Skeletal muscle tissue (tissue), 4 donors: ENCODE measurements around the gene RPIA. TPM values are rescaled to one million over a fixed set of nuclear protein-coding genes. Genes with fewer than 3 reads are reported as not detected.

Experiments
- H3K27ac ChIP-seq: one replicate; pipeline ENCODE4 v1.7.0; 2013; ENCODE audit warnings: mild to moderate bottlenecking, low read depth, low read length, inconsistent platforms
- H3K27me3 ChIP-seq, 3 donors: one replicate each; pipeline ENCODE4 v1.7.0; 2013; ENCODE audit warnings: low read length in 3 of 3; ENCODE audit not compliant: control insufficient read depth in 3 of 3, insufficient read depth in 3 of 3
- H3K36me3 ChIP-seq, 3 donors: one replicate each; pipeline ENCODE4 v1.7.0; 2013; ENCODE audit warnings: low read length in 3 of 3; ENCODE audit not compliant: control insufficient read depth in 3 of 3, insufficient read depth in 3 of 3
- H3K4me1 ChIP-seq, 3 donors: one replicate each; pipeline ENCODE4 v1.7.0; 2013; ENCODE audit warnings: low read length in 3 of 3, mild to moderate bottlenecking in 3 of 3; ENCODE audit not compliant: control insufficient read depth in 3 of 3, insufficient read depth in 3 of 3
- H3K4me3 ChIP-seq, 3 donors: one replicate each; pipeline ENCODE4 v1.7.0; 2013; ENCODE audit warnings: low read length in 3 of 3
- H3K9ac ChIP-seq, 3 donors: one replicate each; pipeline ENCODE4 v1.7.0; 2013; ENCODE audit warnings: low read length in 3 of 3, mild to moderate bottlenecking in 3 of 3, moderate library complexity in 2 of 3, low read depth in 1 of 3
- H3K9me3 ChIP-seq, 3 donors: one replicate each; pipeline ENCODE4 v1.7.0; 2013; ENCODE audit warnings: low read length in 3 of 3; ENCODE audit not compliant: control insufficient read depth in 3 of 3
- total RNA-seq: library from RNA; depleted of rRNA; stranded (reverse); fragments of >200 nt; gene quantifications from one replicate; pipeline ENCODE4 v1.2.3, GENCODE V29; 2014
- donor health status: Osteomylitis.

RPIA gene
- total RNA-seq, 1 donor from 2014 or later: 11.0 TPM

DNA sequence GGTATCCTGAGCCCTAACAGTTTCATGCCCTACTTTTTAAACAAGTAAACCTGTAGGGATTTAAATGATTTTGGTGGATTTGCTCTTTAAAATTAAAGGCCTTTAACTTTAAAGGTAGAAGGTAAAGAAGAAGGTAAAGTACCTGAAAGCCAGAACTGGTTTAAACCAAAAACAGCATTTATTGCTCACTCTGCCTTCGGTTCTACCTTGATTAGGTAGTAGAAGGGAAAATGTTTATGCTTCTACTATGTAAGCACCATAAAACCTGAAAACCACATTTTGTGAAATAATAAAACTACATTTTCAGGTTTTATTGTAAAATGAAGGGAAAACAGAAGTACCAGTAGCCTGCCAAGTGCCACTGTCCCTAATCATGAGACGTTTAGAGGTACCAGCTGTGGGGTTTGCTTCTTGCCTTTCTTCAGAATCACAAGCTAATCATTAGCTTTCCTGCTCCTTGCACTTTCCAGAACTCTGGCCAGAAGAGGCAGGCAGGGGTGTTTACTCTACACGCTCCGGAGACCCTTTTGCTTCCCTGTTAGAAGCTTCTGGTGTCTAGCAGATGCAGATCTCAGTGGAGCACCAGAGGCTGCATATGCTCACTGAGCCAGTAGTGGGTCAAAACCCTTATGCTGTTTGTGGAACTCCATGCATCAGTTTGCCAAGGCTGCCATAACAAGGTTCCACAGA is 33.3 kb downstream of the RPIA start:
- H3K27ac ChIP-seq: no peak overlapping the region
- H3K4me3 ChIP-seq: no peak overlapping the region
- no peak overlapping the region for H3K9ac ChIP-seq
- no peaks in the 10 kb centered on the region for H3K27me3 ChIP-seq
- peaks cover 1 to 10% (median 7%) of the 10 kb centered on the region in 3 donors for H3K4me1 ChIP-seq
- H3K9me3 ChIP-seq: no peaks in the 10 kb centered on the region
- H3K36me3 ChIP-seq: no peaks in the 10 kb centered on the region

DNA sequence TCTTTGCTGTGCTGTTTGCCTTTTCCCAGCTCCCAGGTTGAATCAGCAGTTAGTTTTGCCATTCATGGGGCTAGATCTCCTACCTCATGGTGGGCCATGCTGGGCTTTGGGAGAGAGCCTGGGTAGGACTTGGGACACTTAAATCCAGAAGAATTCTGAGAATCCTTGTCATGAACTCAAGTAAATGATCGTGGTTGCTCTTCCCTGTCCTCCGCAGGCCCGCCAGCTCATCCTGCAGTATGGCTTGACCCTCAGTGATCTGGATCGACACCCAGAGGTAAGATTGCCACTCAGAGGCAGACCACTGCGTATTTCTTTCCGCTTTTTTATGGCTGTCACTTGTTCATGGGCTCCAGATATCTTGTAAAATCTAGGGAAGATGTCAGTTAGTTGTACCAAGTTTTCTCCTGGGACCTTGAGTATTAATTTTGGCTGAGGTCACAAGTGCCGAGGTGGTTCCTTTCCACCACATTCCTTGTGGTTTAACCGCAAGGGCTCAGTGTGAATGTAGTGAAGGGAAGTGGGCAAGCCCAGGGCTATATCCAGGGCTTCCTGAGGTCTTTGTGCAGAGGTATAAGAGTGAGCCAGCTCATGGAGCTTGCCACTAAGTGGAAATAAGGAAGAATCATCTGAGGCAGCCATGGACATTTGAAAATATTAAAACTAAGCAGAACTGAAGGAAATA is 37.7 kb downstream of the RPIA start:
- H3K27ac ChIP-seq: no peak overlapping the region

DNA sequence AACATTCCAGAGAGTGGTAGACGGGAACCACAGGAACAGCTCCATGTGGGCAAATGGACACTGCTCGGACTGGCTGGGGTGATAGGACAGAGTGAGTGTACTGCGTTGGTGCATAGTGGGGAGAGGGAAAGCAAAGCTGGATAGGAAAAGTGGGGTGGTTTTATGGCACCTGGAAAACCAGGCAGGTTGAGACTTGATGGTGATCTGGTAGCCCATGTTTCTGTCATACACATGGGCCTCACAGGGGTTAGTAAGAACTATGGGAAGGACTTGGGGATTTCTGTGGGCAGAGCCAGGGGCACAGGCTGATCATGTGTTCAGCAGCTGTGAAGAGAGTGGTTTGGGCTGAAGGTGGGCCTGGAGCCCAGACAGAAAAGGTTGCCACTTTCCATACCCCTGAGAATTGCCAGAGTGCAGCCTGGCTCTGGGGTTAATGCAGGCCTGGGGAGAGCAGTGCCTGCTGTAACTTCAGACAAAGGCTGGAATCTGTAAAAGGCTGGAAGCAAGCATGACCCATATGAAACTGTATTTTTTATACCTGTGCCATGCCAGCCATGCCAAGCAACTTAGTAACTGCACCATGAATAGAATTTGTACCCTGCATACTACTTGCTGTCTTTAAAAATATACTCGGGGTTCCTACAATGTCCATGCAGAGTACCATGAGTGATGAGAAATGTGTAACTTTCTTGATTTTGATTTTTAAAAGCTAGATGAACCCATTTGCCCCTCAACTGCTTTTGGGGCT is 41.9 kb downstream of the RPIA start:
- Histone ChIP-seq H3K4me3 (peak overlapping the region in 1 of 3 donors; percentile 5), H3K4me1 (peaks cover 25 to 56% (median 50%) of the 10 kb centered on the region in 3 donors), H3K27ac (peak overlapping the region; percentile 69), H3K27me3 (no peaks in the 10 kb centered on the region), H3K9me3 (no peaks in the 10 kb centered on the region), H3K9ac (peak overlapping the region in 2 of 3 donors; percentile 14 to 33), H3K36me3 (peaks cover 0 to 13% (median 7%) of the 10 kb centered on the region in 3 donors)

More for the DNA sequence above, 37.7 kb downstream of the RPIA start:
- Histone ChIP-seq H3K4me3 (no peak overlapping the region), H3K4me1 (peaks cover 13 to 26% (median 22%) of the 10 kb centered on the region in 3 donors), H3K27me3 (no peaks in the 10 kb centered on the region), H3K36me3 (no peaks in the 10 kb centered on the region), H3K9me3 (no peaks in the 10 kb centered on the region), H3K9ac (no peak overlapping the region)

DNA sequence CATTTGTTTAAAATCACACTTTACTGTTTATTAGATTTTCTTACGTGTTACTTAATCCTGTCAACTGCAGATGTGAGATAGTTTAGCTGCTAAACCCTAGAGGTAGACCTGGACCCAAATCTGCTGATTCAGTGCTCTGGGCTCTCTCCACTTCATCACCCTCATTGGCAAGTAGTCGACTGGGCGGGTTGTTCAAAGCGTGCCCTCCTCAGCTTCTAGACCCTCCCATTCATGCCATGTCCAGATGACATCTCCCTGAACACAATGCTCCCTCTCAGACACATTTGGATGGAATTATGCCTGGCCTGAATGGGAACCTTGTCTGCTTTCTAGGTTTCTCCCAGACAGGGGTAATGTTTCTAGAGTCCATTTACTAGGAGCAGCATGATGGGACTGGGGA is 43.7 kb downstream of the RPIA start:
- Histone ChIP-seq H3K4me1 (peaks cover 25 to 49% (median 43%) of the 10 kb centered on the region in 3 donors), H3K9ac (no peak overlapping the region), H3K36me3 (peaks cover 0 to 16% (median 13%) of the 10 kb centered on the region in 3 donors), H3K27ac (peak overlapping the region; percentile 62), H3K9me3 (no peaks in the 10 kb centered on the region), H3K27me3 (no peaks in the 10 kb centered on the region), H3K4me3 (no peak overlapping the region)

DNA sequence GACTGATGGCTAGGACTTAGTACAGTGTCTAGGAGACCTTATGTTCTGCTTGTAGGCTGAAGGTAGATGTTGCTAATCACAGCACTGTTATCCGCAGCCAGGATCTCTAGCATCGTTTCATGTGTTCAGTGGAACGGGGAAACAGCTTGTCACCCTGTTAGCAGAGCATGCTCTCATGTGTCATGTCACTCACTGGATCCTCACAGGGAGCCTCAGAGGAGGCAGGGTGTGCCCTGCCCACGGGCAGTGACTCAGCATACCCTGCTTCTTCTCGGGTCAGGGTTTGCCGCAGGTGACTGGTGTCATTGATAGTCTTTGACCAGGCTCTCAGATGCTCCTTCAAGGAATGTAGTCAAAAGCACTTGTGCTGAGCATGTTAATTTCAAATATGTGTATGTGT is 44.4 kb downstream of the RPIA start:
- no peaks in the 10 kb centered on the region for H3K9me3 ChIP-seq
- peaks cover 25 to 54% (median 43%) of the 10 kb centered on the region in 3 donors for H3K4me1 ChIP-seq
- peaks cover 0 to 19% (median 13%) of the 10 kb centered on the region in 3 donors for H3K36me3 ChIP-seq
- H3K27me3 ChIP-seq: no peaks in the 10 kb centered on the region
- peak overlapping the region in 2 of 3 donors; percentile 2 to 29 for H3K9ac ChIP-seq
- H3K4me3 ChIP-seq: no peak overlapping the region
- peak overlapping the region; percentile 62 for H3K27ac ChIP-seq

DNA sequence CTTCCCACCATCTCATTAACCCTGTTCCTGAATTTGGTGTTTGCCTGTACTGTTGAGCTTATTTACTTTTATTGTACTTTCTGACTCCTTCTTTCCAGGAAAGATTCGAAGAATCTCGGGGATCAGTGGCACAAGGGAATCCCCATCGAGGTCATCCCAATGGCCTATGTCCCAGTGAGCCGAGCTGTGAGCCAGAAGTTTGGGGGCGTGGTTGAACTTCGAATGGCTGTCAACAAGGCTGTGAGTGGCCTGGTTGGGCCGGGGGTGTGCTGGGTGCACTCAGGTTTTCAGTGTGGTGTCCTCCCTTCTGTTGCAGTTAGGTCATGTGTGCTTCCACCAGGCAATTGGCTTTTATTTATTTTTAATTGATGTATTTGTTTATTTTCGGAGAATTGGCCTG is 45.0 kb downstream of the RPIA start:
- peak overlapping the region; percentile 62 for H3K27ac ChIP-seq

DNA sequence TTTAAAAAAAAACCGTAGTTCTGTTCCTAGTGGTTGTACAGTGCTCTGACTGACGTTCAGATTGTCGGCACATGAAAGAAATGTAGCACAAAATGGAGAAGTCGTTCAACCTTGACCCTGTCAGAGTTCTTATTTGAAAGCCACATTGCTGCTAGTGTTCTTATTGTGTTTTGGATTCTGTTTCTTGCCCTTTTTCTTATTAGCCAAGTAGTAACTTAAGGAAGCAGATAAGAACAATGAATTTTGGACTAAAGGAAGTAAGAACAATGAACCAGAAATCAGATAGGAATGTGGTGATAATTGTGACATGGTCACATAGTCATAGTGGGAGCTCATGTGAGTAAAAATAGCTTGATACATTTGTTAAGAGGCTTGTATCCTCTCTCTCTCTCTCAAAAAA is 45.9 kb downstream of the RPIA start:
- Histone ChIP-seq H3K27me3 (no peaks in the 10 kb centered on the region), H3K36me3 (peaks cover 0 to 25% (median 13%) of the 10 kb centered on the region in 3 donors), H3K4me3 (no peak overlapping the region), H3K4me1 (peaks cover 25 to 54% (median 43%) of the 10 kb centered on the region in 3 donors), H3K9me3 (no peaks in the 10 kb centered on the region), H3K9ac (peak overlapping the region in 1 of 3 donors; percentile 0), H3K27ac (peak overlapping the region; percentile 62)

More for the DNA sequence above, 45.0 kb downstream of the RPIA start:
- peaks cover 25 to 54% (median 43%) of the 10 kb centered on the region in 3 donors for H3K4me1 ChIP-seq
- peaks cover 0 to 25% (median 13%) of the 10 kb centered on the region in 3 donors for H3K36me3 ChIP-seq
- H3K9ac ChIP-seq: no peak overlapping the region
- H3K4me3 ChIP-seq: no peak overlapping the region
- H3K27me3 ChIP-seq: no peaks in the 10 kb centered on the region
- H3K9me3 ChIP-seq: no peaks in the 10 kb centered on the region

DNA sequence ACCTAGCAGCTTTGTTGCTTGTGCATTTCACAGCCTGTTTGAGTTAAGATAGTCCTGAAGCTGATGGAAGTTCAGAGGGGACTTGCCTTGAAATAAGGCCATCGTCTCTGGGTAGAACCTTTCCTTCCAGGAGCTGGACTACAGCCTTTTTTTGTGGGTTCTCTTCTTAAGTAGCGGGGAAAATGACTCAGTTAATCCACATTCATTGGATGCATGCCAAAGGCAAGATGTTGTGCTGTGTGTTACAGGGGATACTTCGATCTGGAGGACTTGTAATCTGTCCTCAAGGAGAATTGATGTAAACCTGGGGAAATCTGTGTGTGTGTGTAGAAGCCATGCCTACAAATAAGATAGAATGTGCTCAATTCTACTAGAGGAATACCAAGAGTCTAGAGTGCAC is 46.8 kb downstream of the RPIA start:
- H3K27me3 ChIP-seq: no peaks in the 10 kb centered on the region
- peak overlapping the region; percentile 62 for H3K27ac ChIP-seq
- peaks cover 21 to 47% (median 36%) of the 10 kb centered on the region in 3 donors for H3K4me1 ChIP-seq
- no peak overlapping the region for H3K4me3 ChIP-seq
- peak overlapping the region in 1 of 3 donors; percentile 16 for H3K9ac ChIP-seq
- peaks cover 0 to 25% (median 13%) of the 10 kb centered on the region in 3 donors for H3K36me3 ChIP-seq
- H3K9me3 ChIP-seq: no peaks in the 10 kb centered on the region

DNA sequence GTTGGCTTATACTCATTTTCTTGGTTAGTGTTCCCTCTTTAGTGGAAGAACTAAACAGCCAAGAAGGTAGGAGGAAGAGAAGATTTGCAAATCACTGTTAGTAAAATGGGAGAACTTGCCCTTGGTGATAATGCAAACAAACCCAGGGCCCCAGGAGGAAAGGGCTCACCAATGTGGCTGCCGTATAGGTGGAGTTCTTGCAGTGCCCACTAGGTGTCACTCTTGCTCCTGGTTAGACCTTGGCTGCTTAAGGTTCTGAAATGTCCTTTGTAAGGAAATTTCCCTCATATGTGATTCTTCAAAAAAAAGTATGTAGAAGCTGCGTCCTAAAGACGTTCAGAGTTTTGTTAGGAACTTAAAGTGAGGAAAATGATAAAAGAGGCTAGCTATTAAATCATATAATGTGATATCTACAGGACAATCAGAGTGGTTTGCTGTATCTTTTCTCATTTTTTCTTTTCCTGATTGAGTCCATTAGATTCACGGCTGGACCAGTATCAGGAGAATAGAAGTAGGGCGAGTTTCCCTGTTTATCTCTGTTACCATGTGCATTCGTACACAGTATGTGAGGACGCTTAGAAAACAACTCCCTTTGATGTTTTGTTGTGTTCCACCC is 48.6 kb downstream of the RPIA start:
- H3K36me3 ChIP-seq: peaks cover 0 to 26% (median 13%) of the 10 kb centered on the region in 3 donors
- H3K27ac ChIP-seq: no peak overlapping the region
- H3K9ac ChIP-seq: no peak overlapping the region
- H3K9me3 ChIP-seq: no peaks in the 10 kb centered on the region
- peaks cover 9 to 29% (median 19%) of the 10 kb centered on the region in 3 donors for H3K4me1 ChIP-seq
- H3K27me3 ChIP-seq: no peaks in the 10 kb centered on the region
- H3K4me3 ChIP-seq: no peak overlapping the region
